Measurements from ENCODE around the gene CDH4. TPM values are rescaled to one million over a fixed set of nuclear protein-coding genes. Genes with fewer than 3 reads are reported as not detected.
"Not testable (repeated sequence)": the region's sequence is repeated elsewhere in the genome, so short reads cannot be mapped to it uniquely, and the experiment has no call there.

CDH4 gene
- total and polyA plus RNA-seq, 10 donors = 0.30 to 20.1 (median 7.7) TPM

DNA sequence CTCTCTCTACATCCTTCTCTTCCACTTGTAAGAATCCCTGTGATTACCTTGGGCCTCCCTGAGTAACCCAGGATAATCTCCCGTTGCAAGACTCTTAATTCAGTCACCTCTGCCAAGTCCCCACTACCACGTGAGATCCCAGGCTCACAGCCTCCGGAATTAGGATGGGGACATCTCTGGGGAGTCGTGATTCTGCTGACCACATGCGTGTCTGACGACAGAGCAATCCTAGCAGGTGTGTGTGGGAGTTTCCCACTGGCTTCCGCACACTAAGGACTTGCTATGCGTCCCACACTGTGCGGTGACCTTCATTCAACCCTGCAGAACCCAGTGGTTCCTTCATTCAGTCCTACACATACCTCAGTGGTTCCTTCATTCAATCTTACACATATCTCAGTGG, 11.9 kb downstream of the CDH4 start:
- peaks cover 0 to 6% (median 0%) of the 10 kb centered on the region in 8 donors for H3K9me3 ChIP-seq
- no peak for DNase-seq
- peaks cover 0 to 6% (median 0%) of the 10 kb centered on the region in 6 donors for H3K4me1 ChIP-seq
- H3K27me3 ChIP-seq (replicated peaks in 1 of 7) = peaks cover 0 to 20% (median 0%) of the 10 kb centered on the region in 7 donors
- no peaks in the 10 kb centered on the region for H3K36me3 ChIP-seq
- H3K27ac ChIP-seq = no peak overlapping the region
- 82 to 93% (median 86%) methylated on average over 9 of the region's 9 CpGs for WGBS, 5 donors
- intact Hi-C loops (cut with DNase I; ENCODE audit: low total_unique reads) = no loop called here
- no peak for TF ChIP-seq POLR2AphosphoS5 (IDR thresholded peaks at IDR 0.05)
- no peak for TF ChIP-seq POLR2A (IDR thresholded peaks at IDR 0.05)
- TF ChIP-seq, protein P1, sequence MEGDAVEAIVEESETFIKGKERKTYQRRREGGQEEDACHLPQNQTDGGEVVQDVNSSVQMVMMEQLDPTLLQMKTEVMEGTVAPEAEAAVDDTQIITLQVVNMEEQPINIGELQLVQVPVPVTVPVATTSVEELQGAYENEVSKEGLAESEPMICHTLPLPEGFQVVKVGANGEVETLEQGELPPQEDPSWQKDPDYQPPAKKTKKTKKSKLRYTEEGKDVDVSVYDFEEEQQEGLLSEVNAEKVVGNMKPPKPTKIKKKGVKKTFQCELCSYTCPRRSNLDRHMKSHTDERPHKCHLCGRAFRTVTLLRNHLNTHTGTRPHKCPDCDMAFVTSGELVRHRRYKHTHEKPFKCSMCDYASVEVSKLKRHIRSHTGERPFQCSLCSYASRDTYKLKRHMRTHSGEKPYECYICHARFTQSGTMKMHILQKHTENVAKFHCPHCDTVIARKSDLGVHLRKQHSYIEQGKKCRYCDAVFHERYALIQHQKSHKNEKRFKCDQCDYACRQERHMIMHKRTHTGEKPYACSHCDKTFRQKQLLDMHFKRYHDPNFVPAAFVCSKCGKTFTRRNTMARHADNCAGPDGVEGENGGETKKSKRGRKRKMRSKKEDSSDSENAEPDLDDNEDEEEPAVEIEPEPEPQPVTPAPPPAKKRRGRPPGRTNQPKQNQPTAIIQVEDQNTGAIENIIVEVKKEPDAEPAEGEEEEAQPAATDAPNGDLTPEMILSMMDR (IDR thresholded peaks at IDR 0.05 in 8 of 11, conservative IDR thresholded peaks at IDR 0.05 in 3 of 11) = no peak
- no peak overlapping the region for H3K4me3 ChIP-seq

- H3K27ac ChIP-seq = no peak overlapping the region
- no peaks in the 10 kb centered on the region for H3K36me3 ChIP-seq
- peaks cover 0 to 17% (median 0%) of the 10 kb centered on the region in 7 donors for H3K27me3 ChIP-seq (replicated peaks in 1 of 7)
- H3K4me3 ChIP-seq = no peak overlapping the region
- no peaks in the 10 kb centered on the region for H3K9me3 ChIP-seq
- TF ChIP-seq POLR2A (IDR thresholded peaks at IDR 0.05) (no peak), POLR2AphosphoS5 (IDR thresholded peaks at IDR 0.05) (no peak)
- TF ChIP-seq, protein P1 (IDR thresholded peaks at IDR 0.05 in 8 of 11, conservative IDR thresholded peaks at IDR 0.05 in 3 of 11) = no peak
- 84 to 91% (median 88%) methylated on average over 6 of the region's 6 CpGs for WGBS, 5 donors
- H3K4me1 ChIP-seq = peaks cover 0 to 6% (median under 1%) of the 10 kb centered on the region in 6 donors
- intact Hi-C loops (cut with DNase I; ENCODE audit: low total_unique reads) = no loop called here
- no peak for DNase-seq
These were observed 15.2 kb downstream of the CDH4 start for GRCh38 chr20:61267241-61267640.

- 75 to 94% (median 87%) methylated on average over 5 to 10 of the region's 10 CpGs for WGBS, 5 donors
- Histone ChIP-seq H3K27me3 (replicated peaks in 1 of 7) (peaks cover 0 to 18% (median 0%) of the 10 kb centered on the region in 7 donors), H3K9me3 (no peaks in the 10 kb centered on the region), H3K27ac (no peak overlapping the region), H3K4me1 (peaks cover 0 to 4% (median 2%) of the 10 kb centered on the region in 6 donors), H3K36me3 (no peaks in the 10 kb centered on the region), H3K4me3 (no peak overlapping the region)
- intact Hi-C loops (cut with DNase I; ENCODE audit: low total_unique reads) = no loop called here
- DNase-seq = peak; percentile 67
- TF ChIP-seq POLR2AphosphoS5 (IDR thresholded peaks at IDR 0.05) (no peak), POLR2A (IDR thresholded peaks at IDR 0.05) (no peak)
- TF ChIP-seq, protein P1 (IDR thresholded peaks at IDR 0.05 in 8 of 11, conservative IDR thresholded peaks at IDR 0.05 in 3 of 11) = no peak
These were observed 16.0 kb downstream of the CDH4 start for GRCh38 chr20:61268024-61268423.

GRCh38 chr20:61271312-61272231, 19.5 kb downstream of the CDH4 start:
- no peaks in the 10 kb centered on the region for H3K9me3 ChIP-seq
- H3K27ac ChIP-seq = no peak overlapping the region
- no peak for DNase-seq
- no peaks in the 10 kb centered on the region for H3K36me3 ChIP-seq
- no peak overlapping the region for H3K4me3 ChIP-seq
- WGBS, 5 donors = 56 to 74% (median 66%) methylated on average over 26 to 28 of the region's 28 CpGs
- H3K27me3 ChIP-seq (replicated peaks in 1 of 7) = peaks cover 0 to 11% (median 0%) of the 10 kb centered on the region in 7 donors
- intact Hi-C loops (cut with DNase I; ENCODE audit: low total_unique reads) = no loop called here
- peaks cover 0 to 4% (median 0%) of the 10 kb centered on the region in 6 donors for H3K4me1 ChIP-seq
- TF ChIP-seq POLR2AphosphoS5 (IDR thresholded peaks at IDR 0.05) (no peak), POLR2A (IDR thresholded peaks at IDR 0.05) (no peak)
- TF ChIP-seq, protein P1 (IDR thresholded peaks at IDR 0.05 in 8 of 11, conservative IDR thresholded peaks at IDR 0.05 in 3 of 11) = no peak

GRCh38 chr20:61273024-61273423, 21.0 kb downstream of the CDH4 start:
- H3K27me3 ChIP-seq (replicated peaks in 1 of 7); H3K27ac ChIP-seq; H3K4me1 ChIP-seq; H3K9me3 ChIP-seq; H3K4me3 ChIP-seq; DNase-seq; H3K36me3 ChIP-seq; intact Hi-C loops (cut with DNase I; ENCODE audit: low total_unique reads): not testable (repeated sequence)
- WGBS, 5 donors = 75 to 92% (median 89%) methylated on average over 7 of the region's 7 CpGs

- intact Hi-C loops (cut with DNase I; ENCODE audit: low total_unique reads); H3K4me3 ChIP-seq; H3K36me3 ChIP-seq; H3K9me3 ChIP-seq; H3K27ac ChIP-seq; DNase-seq; H3K4me1 ChIP-seq: not testable (repeated sequence)
- peaks cover 0 to 13% (median 0%) of the 10 kb centered on the region in 7 donors for H3K27me3 ChIP-seq (replicated peaks in 1 of 7)
- 75 to 98% (median 88%) methylated on average over 1 of the region's 1 CpG for WGBS, 5 donors
These were observed 21.6 kb downstream of the CDH4 start for GRCh38 chr20:61273666-61274065.
